ENCODE data around the gene KIAA1671.
"Not testable (repeated sequence)": the region's sequence is repeated elsewhere in the genome, so short reads cannot be mapped to it uniquely, and the experiment has no call there.

The KIAA1671 gene

GRCh38 chr22:25213221-25213620 is 260.7 kb downstream of the KIAA1671 start:
- DNase-seq = no peak

GRCh38 chr22:25216230-25216629 is 263.7 kb downstream of the KIAA1671 start:
- no peak for DNase-seq

- DNase-seq = peak in 6 of 56 donors; percentile 1 to 12 (median 6)
Observed at GRCh38 chr22:25219211-25219689, 266.7 kb downstream of the KIAA1671 start, which contains the start of gene CRYBB2. CRYBB2 (plus strand) TSS chr22:25219639; CDS start chr22:25221430, 1,791 bp downstream.

GRCh38 chr22:25219948-25220442 is 267.5 kb downstream of the KIAA1671 start:
- DNase-seq = peak in 3 of 56 donors; percentile 0 to 12 (median 2)

GRCh38 chr22:25221790-25222189 is 269.3 kb downstream of the KIAA1671 start:
- DNase-seq = no peak

GRCh38 chr22:25223269-25223850 is 270.8 kb downstream of the KIAA1671 start:
- DNase-seq = no peak

- no peak for DNase-seq
Observed at GRCh38 chr22:25228822-25229221, 276.3 kb downstream of the KIAA1671 start.

- DNase-seq = not testable (repeated sequence)
Observed at GRCh38 chr22:25230760-25231159, 278.2 kb downstream of the KIAA1671 start.

GRCh38 chr22:25232301-25232700 is 279.8 kb downstream of the KIAA1671 start:
- no peak for DNase-seq

- not testable (repeated sequence) for DNase-seq
Observed at GRCh38 chr22:25233706-25234105, 281.2 kb downstream of the KIAA1671 start.

GRCh38 chr22:25235547-25236290 is 283.2 kb downstream of the KIAA1671 start:
- peak in 42 of 56 donors; percentile 1 to 72 (median 16) for DNase-seq

GRCh38 chr22:25236417-25236816 is 283.9 kb downstream of the KIAA1671 start:
- DNase-seq = no peak

GRCh38 chr22:25237503-25237902 is 285.0 kb downstream of the KIAA1671 start:
- DNase-seq = no peak

GRCh38 chr22:25238058-25238457 is 285.5 kb downstream of the KIAA1671 start:
- not testable (repeated sequence) for DNase-seq
